GM12873 (cell line): ENCODE measurements around the gene PRTG.

Source experiments
- CTCF ChIP-seq: IDR thresholded peaks from 2 replicates; pipeline ENCODE4 v1.5.1; 2012; ENCODE audit warnings: low read depth, mild to moderate bottlenecking, moderate library complexity, low read length, control low read depth; ENCODE audit not compliant: insufficient read depth; ENCODE audit errors: missing control alignments

The PRTG gene

GRCh38 chr15:55778932-55779331 is 36.0 kb upstream of the PRTG start:
- no peak for TF ChIP-seq CTCF

GRCh38 chr15:55775316-55775715 is 32.4 kb upstream of the PRTG start:
- TF ChIP-seq CTCF, result no peak

GRCh38 chr15:55774113-55774970 is 31.4 kb upstream of the PRTG start:
- TF ChIP-seq CTCF, result peak; percentile 72

GRCh38 chr15:55770806-55771205 is 27.9 kb upstream of the PRTG start:
- TF ChIP-seq CTCF, result no peak

- no peak for TF ChIP-seq CTCF
Observed at GRCh38 chr15:55770261-55770660, 27.3 kb upstream of the PRTG start.

GRCh38 chr15:55768670-55769185 is 25.8 kb upstream of the PRTG start:
- no peak for TF ChIP-seq CTCF

- no peak for TF ChIP-seq CTCF
Observed at GRCh38 chr15:55766676-55767075, 23.7 kb upstream of the PRTG start.
